ENCODE measurements around the gene NGEF.
"Not testable (repeated sequence)": the region's sequence is repeated elsewhere in the genome, so short reads cannot be mapped to it uniquely, and the experiment has no call there.

Gene NGEF

DNA sequence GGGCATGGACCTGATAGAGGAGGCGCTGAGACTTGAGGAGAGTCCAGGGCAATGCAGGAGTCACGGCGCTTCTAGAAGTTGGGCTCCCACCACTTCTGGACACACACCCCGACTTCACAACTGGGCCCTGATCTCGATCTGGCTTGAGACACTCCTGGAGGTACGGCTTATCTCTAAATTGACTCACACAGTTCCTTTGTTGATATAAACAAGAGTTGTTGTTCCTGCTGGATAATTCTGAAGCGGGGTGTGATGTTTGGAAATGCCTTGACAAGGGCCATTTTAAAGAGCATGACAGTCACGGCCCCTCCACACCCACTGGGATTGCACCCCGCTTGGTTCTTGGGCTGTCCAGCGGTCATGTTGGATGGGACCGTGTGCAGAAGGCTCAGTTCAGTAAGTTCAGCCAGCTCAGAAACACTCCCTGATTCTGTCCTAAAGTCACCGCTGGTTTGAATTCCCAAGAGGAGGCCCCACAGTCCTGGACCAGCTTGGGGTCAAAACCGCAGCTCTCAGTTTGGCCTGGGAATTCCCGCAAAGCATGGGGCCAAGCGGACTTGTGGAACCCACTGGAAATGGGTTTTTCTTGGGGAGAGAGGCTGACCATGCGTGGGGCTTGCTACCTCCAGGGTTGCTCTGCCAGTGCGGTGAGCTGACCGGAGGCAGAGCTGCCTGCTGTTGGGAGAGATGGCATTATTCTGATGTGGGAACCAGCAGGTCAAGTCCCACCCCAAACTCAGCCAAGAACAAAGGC lies 10.1 kb upstream of the NGEF start:
- DNase-seq (ENCODE audit: low read depth): no peak

DNA sequence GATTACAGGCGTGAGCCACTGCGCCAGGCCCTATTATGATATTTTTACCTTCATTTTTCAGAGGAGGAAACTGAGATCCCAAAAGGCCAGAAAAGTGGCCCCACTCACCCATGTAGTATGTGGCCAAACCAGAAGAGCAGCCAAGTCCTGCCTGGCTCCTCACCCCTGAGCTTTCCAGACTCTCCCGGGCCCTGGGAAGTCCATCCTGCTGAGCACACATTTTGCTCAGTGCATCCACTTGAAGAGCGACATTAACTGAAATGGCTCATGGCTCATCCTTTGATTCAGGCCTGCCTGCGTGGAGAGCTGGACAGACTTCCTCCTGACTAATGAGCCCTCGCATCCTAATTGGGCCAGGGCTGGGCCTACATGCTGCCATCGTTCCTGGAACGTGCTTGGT lies 9.5 kb upstream of the NGEF start:
- DNase-seq (ENCODE audit: low read depth): no peak

DNA sequence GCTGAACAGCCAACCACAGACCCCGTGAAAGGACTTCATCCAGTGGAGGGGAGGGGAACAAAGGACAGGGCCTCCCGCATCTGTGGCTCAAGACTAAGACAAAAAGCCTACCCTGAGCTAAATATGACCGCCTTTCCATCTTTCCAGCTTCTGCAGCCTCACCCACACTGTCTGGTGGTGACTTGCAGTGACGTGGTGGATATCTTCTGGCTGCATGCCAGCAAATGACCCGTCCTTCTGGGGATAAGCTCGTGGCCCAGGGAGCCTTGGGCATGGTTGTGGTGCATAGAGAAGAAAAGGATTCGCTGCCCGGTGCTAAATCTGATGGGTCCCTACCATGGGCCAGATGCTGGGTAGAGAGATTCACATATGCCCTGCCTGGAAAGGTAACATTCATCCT lies 8.7 kb upstream of the NGEF start:
- DNase-seq (ENCODE audit: low read depth): no peak

DNA sequence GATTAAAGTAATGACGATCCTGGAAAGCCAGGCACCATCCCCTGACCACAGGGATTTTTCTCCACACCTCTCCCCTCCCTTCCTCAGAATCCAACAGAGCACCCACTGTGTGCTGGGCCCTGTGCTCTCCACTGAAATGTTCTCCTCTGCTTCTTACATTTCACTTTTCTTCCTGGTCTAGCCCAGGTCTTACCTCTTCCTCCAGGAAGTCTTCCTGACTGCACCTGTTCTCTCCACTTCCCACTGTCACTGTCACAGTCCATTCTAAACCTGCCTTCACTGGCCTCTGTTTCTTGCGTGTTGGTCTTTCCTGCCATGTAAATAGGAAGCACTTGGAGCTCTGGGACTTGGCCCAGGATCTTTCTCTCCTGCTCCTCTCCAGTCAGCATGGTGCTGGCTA lies 7.4 kb upstream of the NGEF start:
- no peak for DNase-seq (ENCODE audit: low read depth)

DNA sequence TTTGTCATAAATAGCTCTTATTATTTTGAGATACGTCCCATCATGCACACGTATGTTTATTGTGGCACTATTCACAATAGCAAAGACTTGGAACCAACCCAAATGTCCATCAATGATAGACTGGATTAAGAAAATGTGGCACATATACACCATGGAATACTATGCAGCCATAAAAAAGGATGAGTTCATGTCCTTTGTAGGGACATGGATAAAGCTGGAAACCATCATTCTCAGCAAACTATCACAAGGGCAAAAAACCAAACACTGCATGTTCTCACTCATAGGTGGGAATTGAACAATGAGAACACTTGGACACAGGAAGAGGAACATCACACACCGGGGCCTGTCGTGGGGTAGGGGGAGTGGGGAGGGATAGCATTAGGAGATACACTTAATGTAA lies 6.6 kb upstream of the NGEF start:
- DNase-seq (ENCODE audit: low read depth): not testable (repeated sequence)

DNA sequence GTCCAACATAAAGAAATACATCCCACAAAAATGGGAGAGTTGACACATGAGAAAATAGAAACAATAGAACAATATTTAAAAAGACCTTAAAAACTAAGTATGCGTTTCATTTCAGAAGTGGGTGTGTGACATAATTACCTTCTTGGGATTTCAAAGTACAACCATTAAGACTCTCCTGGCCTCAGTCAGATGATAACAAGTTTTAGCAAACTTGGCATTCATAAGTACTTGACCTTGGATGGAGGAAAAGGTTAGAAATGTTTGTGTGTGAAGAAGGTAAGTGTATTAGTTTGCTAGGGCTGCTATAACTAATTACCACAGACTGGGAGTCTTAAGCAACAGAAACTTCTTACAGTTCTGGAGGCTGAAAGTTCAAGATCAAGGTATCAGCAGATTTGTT lies 4.9 kb upstream of the NGEF start:
- no peak for DNase-seq (ENCODE audit: low read depth)

DNA sequence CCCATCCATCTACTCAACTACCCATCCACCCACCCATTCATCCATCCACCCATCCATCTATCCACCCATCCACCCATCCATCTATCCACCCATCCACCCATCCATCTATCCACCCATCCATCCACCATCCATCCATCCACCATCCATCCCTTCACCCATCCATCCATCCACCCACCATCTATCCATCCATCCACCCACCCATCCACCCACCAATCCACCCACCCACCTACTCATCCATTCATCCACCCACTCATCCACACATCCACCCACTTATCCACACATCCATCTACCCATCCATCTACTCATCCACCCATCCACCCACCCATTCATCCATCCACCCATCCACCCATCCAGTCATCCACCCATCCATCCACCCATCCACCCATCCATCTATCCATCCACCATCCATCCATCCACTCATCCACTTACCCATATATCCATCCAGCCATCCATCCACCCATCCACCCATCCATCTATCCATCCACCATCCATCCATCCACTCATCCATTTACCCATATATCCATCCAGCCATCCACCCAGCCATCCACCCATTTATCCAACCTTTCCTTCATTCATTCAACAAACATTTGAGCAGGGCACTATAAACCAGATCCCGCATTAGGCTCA lies 2.1 kb upstream of the NGEF start:
- no peak for DNase-seq (ENCODE audit: low read depth)

DNA sequence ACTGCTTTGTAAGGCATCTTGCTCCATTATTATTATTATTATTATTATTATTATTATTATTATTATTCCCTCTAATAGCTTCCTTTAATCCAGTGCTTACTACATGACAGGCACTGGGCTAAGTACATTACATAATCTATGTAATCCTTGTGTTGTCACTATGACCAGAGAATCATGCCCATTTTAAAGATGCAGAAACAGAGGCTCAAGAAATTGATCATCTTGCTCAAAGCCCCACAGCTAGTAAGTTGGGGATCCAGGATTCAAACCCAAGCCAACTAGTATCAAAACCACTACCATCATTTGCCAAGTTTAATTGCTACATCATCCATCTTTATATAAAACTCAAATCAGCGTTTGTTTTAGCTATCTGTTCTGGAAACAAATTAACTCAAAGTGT lies 594 bp upstream of the NGEF start:
- DNase-seq (ENCODE audit: low read depth): no peak

DNA sequence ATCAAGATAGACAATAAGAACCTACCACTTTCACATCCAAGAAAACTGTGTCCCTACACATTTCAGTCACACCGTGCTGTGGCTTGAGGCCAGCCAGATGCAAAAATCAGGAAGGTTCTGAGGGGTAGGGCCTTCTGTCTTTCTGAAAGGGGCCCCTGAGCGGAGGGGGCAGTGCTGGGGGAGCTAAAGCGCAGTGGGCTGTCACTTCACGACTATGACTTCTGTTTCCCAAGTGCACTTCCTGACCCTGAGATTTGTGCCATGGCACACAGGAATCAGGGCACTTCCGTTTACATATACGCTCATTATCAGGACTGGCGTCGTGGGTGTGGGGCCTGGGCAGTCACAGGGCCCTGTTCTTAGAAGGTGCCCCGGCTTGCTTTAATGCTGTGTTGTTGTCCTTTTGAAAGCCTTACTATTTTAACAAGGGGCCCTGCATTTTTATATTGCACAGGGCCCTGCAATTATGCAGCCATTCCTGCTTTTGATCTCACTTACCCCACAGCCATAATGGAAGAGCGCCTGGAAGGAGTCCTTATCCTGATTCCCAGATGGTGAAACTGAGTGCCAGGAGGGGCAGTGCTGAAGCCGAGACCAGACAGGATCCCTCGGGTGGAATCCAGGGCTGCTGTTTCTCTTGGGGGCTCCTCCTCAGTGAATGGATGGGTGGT lies 620 bp downstream of the NGEF start:
- no peak for DNase-seq (ENCODE audit: low read depth)

DNA sequence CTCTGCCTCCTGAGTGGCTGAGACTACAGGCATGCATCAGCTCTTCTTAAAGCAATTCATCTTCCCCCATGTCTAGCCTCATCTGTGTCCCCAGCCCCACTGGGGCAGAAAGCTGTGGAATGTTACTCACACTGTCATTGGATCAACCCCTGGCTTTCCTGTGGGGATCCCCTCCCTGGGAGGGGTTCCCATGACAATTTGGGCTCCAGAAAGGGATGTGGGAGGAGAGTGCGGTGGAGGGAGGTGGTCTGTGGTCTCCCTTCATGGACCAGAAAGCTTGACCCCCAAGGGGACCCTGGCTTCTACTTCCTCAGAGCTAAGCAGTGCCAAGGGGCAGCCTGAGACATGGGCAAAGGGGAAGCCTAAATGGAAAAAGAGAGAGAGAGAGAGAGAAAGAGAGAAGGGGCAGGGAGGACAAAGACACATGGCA lies 1.3 kb downstream of the NGEF start:
- no peak for DNase-seq (ENCODE audit: low read depth)

DNA sequence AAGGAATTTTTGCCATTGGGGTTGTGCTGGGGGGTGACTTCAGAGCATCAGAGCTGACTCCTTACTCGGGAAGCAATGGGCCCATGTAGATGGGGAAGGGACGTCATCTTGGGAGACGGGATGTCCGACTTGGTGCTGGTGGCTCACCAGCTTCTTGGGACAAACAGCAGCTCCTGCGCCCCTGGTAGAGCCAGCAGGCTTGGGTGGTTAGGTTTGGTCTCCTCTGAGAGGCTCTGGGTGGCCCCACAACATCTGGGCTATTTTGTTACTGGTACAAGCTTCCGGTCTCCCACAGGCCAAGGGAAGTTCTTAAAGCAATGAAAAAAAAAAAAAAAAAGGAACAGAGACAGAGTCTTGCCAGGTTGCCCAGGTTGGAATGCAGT lies 1.8 kb downstream of the NGEF start:
- DNase-seq (ENCODE audit: low read depth): no peak

DNA sequence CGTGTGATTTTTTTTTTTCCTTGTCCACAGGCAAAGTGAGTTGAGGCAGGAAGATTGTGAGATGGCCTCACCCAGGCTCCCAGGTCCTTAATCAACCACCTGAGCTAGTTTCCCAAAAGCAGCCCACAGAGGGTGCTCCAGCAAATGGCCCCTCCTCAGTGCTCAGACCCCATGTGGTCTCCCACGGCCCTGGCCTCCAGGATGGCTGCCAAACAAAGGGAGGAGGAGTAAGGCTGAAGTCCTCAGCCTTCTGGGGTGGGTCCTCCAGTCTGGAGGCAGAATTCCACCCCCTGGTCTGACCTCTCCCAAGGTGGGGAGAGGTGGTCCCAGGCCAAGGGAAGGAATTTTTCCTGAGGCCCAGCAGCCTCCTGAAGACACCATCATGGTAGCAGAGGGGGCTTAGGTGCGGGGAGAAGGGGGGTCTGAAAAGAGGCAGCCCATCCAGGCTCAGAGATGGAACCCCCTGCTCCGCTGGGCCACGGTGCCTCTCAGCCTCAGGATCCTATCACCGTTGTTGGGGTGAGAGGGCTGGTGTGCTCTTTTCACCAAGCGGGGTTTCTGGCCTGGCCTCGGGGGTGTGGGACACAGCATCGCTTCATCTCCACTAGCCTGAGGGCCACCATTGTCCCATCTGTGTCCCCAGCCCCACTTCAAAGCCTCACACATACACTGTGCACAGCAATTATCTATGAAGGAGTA lies 2.3 kb downstream of the NGEF start:
- DNase-seq (ENCODE audit: low read depth): no peak

DNA sequence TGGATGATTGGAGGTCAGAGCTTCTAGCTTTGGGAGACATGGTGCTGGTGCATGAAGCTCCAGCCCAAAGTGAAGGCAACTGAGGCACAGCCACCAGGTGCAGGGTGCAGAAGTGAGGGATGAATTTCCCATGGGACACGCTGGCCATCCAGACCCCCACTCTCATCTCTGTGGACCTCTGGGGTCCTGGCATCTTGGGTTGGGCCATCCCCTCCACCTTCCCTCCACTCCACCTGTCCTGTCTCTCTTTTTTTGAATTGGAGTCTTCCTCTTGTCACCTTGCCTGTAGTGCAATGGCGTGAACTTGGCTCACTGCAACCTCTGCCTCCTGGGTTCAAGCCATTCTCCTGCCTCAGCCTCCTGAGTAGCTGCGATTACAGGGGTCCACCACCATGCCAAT lies 3.4 kb downstream of the NGEF start:
- no peak for DNase-seq (ENCODE audit: low read depth)

DNA sequence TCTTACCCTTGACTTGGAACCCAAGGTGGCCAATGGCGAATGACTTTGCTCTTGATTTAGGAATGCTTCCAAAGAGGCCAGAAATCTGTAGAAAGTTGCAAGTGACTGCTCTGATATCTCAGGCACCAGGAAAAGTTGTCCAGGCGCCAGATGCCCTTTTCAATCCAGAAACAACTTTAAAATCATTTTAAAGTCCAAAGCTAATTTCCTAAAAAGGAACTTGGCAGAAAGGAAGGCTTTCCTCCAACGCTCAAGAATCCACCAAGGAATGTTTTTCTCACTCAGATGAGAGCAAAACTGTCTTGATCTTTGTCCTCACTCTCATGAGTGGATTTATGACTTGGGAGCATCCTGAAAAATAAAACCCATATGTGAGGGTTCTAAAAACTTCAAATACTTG lies 5.3 kb downstream of the NGEF start:
- DNase-seq (ENCODE audit: low read depth): no peak

DNA sequence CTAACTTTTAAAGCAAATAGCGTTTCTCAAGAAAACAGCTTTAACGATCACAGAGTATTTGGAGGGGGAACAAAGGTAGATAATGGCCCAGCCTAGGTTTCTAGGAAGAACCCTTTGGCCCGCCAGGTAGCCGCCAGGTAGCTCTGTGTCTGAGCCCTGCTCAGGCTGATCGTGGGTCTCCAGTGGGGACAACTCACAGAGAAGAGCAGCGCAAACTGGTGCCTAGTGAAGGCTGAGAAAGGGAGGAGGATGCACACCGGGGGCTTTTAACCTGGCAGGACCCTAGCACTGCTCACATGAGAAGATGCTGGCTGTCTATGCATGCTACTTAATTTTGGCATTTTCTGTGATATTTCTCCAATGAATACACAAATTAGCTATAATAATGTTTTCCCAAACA lies 5.8 kb downstream of the NGEF start:
- no peak for DNase-seq (ENCODE audit: low read depth)

DNA sequence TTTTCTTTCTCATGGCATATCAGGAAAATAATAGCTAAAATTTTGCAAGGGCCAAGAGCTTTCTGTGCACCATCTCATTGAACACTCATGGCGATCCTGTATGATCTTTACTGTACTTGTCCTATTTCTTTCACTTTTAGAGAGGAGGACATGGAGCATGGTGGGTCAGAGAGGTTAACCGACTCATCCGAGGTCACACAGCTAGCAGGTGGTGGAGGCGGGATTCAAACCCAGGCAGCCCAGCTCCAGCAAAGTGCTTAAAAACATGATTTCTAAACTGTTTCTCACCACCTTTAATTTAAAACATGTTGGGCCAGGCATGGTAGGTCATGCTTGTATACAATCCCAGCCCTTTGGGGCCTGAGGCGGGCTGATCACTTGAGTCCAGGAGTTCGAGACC lies 6.4 kb downstream of the NGEF start:
- DNase-seq (ENCODE audit: low read depth): no peak

DNA sequence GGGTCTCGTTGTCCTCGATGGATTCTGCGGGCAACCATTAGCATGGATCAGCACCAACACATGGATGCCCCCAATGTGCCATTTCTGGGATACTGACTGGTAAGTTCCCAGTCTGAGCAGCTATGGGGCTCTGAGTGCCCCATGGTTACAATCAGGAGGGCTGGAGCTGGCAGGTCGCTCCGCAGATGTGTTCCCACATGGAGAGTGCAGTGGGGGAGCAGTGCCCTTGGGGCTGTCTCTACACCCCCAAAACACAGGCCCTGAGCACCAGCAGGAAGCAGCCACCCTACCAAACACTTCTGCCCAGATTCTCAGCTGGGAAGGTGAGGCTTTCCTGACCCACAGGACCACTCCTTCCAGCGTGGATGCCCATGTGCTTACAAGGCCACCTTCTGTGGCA lies 8.0 kb downstream of the NGEF start:
- DNase-seq (ENCODE audit: low read depth): no peak

DNA sequence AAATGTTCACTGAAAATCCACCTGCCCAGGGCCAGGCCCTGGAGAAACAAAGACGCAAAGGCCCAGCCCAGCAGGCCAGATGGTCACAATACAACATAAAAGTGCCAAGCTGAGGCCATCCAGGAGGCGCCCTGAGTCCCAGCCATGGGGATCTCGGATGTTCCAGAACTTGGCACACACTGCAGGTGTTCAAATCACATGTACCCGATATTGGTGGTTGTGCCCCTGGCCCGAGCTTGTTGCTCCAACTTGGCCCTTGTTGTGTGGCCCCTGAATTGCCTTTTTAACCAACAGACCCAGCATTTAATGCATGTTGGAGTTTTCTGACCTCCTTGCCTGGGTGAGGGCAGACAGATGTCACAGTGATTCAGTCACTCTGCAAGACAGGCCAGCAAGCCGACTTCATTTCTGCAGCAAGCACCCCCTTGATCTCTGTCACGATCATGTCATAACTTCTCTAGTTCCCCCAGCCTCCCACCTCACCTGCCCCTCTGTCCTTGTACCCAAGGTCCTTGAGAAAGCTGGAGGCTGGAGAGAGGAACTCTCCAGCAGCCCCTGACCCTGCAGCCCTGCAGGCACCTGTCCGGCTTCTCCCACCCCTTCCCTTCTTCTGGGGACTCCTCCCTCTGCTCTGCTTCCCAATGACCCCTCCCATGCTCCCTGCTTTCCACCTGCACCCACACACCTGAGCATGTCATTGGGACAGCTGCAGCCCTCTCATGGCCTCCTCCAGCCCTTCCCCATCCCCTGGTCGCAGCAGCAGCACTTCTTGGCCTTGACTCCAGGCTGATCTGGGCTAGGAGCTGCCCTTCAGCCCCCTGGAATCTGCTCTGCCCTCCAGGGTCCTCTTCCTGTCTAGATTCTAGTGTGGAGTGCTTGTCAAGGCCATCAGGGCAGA lies 9.1 kb downstream of the NGEF start:
- DNase-seq (ENCODE audit: low read depth): no peak

DNA sequence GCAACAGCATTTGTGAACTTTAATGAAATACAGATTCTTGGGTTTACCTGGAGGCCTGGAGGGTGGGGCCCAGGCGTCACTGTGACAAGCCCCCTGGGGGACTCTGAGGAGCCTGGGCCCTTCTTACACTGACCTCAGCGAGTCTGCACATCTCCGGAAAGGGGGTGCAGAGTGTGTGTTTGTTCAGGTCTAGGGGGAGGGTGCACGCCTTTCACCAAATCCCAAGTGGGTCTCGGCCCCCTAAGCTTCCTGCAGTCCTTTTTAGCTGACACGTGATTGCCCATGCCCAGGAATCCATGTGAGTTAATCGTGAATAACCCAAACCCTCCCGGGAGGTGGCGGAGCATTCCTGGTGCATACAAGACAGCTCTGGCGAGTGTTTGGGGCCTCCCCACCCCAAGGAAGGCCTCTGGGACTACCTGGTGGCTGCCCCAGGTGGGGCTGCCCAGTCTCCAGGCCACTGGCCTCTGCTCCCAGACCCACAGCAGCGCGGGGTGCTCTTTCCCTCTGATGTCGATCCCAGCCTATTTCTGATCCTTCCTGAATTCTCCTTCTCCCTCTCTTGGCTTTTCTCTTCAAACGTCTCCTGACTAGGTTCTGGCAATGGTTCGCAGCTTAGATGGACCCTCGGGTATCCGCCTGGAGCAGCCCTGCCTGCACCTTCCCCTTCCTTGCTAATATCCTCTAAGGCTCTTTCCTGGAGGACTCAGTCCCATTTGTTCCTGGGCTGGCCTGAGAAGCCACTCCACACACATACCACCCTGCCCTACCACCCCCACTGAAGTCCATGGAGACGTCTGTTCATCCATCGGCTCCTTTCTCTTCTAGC lies 10.0 kb downstream of the NGEF start:
- no peak for DNase-seq (ENCODE audit: low read depth)

DNA sequence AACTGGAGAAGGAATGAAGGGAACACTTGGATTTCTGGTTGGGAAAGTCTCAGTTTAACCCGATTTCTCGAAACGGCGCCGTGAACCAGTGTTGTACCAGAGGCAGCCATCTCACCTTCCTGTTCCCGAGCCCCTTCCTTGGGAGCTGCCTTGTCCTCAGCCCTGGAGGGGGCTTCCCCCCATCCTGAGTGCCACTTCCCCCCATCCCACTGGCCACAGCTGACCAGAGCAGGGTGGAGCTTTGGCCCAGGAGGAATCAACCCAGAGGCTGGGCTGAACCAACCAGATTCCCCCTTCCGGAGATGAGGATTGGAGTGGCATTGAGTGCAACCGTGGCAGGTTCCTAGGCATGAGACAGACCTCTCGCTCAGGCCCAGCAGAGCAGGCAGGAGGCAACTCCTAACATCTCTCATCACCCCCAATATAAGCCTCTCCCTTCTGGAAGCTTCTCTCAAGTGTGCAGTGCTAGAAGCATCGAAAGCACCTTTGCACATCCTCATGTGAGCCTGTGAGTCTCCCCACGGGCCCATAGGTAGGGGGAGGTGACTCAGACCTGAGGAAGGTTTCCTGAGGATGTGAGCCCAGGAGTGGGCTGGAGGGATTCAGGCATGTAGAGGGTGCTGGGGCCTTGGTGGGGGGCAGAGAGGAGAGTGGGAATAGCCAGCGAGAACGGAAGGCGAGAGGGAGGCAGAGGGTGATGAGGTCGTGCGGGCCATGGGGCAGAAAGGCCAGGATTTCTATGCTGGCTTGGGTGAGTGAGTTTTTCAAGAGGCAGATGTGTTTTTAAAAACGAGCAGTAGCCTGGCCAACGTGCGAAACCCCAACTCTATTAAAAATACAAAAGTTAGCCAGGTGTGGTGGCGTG lies 11.9 kb downstream of the NGEF start:
- DNase-seq (ENCODE audit: low read depth): no peak
